DMS153 treated with DMSO at 0.1 percent for 48 hours (cell line): ENCODE data around the gene ZSCAN29.

Experiments
- DNase-seq: peaks from one replicate; lab custom pipeline; 2025; ENCODE audit not compliant: unreplicated experiment; lab: John Stamatoyannopoulos, UW

ZSCAN29 gene

GRCh38 chr15:43352693-43353382 is 18.0 kb downstream of the ZSCAN29 start:
- DNase-seq = no peak

GRCh38 chr15:43347114-43347513 is 23.7 kb downstream of the ZSCAN29 start:
- no peak for DNase-seq

DNA sequence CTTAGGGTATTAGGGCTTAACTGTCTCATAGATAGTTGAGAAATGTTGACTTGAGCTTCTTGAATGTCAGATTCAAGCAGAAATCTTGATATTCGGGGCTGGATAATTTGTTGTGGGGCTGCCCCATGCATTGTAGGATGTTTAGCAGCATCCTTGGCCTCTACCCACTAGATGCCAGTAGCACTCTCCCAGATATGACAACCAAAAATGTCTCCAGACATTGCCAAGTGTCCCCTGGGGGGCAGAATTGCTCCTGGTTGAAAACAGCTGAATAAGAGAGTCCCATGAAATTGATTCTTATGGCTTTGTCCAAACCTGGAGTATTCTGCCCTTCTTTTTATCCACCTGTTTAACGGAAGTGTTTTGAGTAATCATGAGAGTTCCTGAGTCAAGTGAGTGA is 24.5 kb downstream of the ZSCAN29 start:
- DNase-seq = no peak

DNA sequence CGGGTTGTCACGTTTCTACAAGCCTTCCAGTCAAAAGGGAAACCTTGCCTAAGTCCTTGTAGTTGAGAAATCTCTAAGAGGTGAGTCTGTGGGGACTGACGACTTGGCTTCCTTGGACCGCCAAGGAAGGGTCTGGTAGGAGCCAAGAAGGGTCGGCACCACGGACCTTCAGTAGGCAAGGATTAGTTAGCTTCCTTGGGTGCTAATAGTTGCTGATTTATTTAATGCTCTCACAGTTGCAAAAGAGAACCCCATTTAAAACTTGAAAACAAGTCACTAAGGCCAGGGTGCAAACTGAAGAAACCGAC is 40.1 kb downstream of the ZSCAN29 start:
- DNase-seq = no peak

DNA sequence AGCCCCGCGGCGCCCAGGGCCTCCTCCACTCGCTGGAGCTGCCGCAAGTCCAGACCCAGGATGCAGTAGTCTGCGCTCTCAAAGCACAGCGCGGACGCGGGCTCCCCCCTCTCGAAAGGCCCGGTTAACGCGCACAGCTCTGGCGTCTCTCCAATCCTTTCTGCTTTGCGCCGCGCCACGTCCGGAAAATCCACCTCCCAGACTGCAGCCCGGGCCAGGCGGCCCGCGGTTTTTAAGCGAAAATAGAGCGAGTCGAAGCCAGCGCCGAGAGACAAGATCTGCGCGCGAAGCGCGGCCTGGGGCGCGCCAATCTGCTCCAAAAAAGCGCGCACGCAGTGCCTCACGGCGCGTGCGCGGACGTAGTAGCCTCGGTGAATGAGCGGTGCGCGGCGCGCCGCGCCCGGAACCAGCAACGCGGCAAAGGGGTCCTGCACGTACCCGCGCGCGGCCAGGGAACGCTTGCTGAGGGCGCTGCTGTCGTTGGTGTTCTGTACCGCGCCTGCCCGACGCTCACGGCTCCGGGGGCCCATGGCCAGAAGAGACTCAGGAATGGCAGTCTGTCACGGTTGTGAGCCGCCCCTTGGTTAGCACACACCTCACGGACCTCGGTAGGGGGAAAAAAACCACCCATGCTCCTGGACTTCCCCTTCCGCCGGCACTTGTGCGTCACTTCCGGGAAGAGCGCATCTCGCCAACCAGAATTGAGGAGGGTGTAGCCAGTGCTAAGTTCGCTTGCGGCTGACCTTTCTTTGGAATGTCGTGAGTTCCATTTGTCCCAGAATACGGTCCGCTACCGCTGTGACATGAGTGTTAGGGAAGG is 40.7 kb downstream of the ZSCAN29 start, which contains the start of gene LCMT2:
Gene LCMT2, minus strand, starts transcription at position 614 of the 820 bp plus-strand sequence. Its CDS starts 84 bp downstream, at position 530.
- DNase-seq = peak; percentile 50

DNA sequence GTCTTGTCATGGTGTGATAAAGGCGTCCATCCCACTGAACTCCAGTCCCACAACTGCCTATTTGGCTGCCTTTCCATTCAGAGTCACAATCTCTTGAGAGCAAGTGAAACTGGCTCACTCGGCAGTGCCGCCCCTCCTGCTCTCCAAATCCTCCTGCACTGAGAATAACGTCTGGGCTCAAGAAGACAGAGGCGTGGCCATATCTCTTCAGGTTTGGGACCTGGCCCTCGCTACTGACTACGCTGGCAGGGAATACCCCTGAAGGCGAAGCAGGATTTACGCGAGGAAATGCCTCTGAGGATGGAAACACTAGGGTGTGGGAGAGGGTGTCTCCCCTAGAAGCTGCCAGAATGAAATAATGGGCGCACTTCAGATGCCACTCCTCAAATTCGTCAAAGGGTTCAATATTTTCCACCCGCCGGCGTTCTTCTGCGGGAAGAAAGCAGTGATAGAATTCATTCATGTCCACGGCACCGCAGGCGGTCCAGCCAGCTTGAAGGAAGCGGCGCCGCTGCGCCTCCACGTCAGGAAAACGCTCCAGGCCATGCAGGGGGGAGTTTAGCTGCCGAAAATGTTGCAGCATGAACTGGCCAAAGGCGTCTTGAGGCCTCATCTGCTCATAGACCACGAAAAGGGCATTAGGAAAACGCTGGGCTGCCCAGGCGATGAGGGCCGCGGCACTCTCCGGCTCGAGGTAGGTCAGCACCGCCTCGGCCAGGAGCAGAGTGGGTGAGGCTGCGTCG is 41.5 kb downstream of the ZSCAN29 start:
- no peak for DNase-seq

DNA sequence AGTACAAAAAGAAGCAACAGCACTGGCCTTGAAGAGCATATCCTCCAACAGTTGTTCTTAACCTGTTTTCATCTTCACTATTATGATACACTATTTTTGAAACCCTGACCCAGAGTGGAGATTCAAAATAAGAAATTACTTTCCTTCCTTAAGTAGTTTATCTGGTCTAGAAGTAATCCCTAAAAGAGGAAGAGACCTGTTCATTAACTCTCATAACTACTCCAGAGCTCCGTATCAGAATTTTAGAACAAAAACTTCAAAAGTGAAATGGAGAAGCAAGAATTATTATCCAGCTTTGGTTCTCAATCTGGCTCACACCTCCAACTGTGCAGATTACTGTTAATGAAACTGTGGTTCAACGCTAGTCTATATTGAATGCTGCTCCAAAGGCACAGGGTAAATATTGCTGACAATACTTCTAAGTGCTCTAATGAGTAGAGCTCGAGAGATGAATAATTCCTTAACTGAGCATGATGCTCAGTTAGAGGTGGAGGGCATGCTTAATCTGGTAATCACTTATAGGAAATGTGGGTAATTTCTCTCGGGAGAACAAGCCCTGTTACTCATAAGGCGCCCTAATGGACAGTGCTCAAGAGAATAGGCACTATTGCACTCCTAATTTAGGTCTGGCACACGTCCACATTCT is 45.7 kb downstream of the ZSCAN29 start:
- DNase-seq = no peak

GRCh38 chr15:43318990-43319771 is 51.7 kb downstream of the ZSCAN29 start:
- DNase-seq = no peak

DNA sequence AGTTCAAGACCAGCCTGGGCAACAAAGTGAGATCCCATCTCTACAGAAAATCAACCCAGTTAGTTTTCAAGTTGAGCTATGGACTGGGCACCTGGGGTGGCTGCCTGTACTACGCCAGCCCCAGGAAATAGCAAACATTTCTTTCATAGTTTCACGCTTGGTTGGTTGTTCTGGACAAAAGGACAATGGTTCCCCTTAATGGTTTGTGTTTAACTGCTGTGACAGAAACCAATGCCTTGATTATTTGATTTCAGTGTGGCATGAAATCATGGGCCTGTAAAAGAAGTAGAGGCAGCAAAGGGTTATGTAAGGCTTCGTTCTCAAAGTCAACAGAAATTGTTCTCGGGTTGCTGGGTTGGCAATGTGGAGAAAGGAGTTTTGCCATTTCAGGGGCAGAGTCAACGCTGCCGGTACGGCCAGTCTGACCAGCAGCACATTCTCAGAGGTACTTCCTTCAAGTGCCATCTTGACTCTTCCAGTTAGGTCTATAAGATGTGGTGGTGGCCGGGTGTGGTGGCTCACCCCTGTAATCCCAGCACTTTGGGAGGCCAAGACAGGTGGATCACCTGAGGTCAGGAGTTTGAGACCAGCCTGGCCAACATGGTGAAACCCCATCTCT is 53.2 kb downstream of the ZSCAN29 start:
- no peak for DNase-seq

GRCh38 chr15:43316971-43317346 is 53.9 kb downstream of the ZSCAN29 start:
- DNase-seq = no peak

GRCh38 chr15:43316016-43316970 is 54.5 kb downstream of the ZSCAN29 start:
- no peak for DNase-seq

DNA sequence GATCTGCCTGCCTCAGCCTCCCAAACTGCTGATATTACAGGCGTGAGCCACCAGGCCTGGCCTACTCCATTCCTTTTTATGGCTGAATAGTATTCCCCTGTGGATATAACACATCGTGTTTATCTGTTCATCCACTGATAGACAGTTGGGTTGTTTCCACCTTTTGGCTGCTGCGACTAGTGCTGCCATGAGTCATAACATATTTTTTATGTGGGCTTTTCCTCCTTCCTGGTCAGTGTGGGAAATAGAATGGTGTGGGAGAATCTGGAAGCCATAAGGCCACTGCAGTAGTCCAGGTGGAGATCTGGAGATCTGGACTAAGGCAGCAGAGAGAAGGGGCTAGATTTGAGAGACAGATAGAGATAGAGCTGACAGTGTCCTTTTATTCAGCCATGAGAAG is 56.7 kb downstream of the ZSCAN29 start:
- no peak for DNase-seq

- no peak for DNase-seq
Measured at GRCh38 chr15:43312378-43312777, 58.5 kb downstream of the ZSCAN29 start.
